ENCODE measurements around the gene KATNAL1.

Gene KATNAL1

GRCh38 chr13:30307194-30307970, at the start of gene KATNAL1:
Gene KATNAL1, minus strand, starts transcription at chr13:30307551. Its CDS starts 23,774 bp downstream, at chr13:30283777.
- DNase-seq (ENCODE audit: low spot score), result peak; percentile 59
- FAIRE-seq, result no peak

- FAIRE-seq (no peak), DNase-seq (ENCODE audit: low spot score) (no peak)
Measured at GRCh38 chr13:30355839-30356238, 48.5 kb upstream of the KATNAL1 start.

GRCh38 chr13:30355384-30355699, 48.0 kb upstream of the KATNAL1 start:
- no peak for DNase-seq (ENCODE audit: low spot score)

DNA sequence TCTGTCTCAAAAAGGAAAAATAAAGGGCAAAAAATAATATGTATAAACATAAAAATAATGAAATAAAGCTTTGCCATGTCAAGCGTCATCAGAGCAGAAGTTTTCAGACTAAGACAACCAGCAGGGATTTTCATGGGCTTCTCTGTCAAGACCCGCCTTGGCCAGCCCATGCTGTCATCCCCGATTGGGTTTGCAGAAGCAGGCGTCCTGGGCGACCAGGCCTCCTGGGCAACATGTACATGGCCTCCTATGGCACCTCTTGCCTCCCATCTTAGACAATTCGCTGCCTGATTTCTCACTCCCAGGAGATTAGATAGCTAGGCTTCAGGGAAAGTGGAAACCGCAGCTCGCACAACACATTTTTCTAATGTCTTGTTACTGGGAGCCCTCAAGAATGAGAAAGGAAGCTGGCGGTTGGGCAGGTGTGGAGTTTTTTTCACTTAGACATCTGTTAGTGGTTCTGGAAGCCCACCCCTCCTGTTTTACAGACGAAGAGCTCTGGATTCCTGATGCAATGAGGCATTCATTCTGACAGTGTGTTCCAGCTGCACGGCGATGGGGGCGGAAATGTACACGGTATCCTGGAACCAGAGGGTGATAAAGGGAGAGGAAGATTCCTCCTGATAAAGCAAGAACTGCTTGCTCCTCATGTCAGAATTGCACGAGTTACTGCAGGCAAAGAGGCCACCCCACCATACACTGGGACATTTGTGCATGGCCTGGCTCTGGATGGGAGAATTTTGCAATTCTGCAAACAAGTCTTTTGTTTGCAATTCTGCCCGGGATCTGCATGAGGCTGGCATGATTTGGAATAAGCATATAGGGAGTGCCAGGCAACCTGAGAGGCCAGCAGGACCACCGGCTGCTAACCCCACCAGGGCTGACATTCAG, 47.4 kb upstream of the KATNAL1 start:
- no peak for FAIRE-seq

More at GRCh38 chr13:30355384-30355699, 48.0 kb upstream of the KATNAL1 start:
- FAIRE-seq, result no peak

GRCh38 chr13:30353471-30354215, 46.3 kb upstream of the KATNAL1 start:
- no peak for FAIRE-seq

More for the DNA sequence above, 47.4 kb upstream of the KATNAL1 start:
- DNase-seq (ENCODE audit: low spot score), result no peak

GRCh38 chr13:30353060-30353459, 45.7 kb upstream of the KATNAL1 start:
- no peak for FAIRE-seq
- DNase-seq (ENCODE audit: low spot score), result no peak

More at GRCh38 chr13:30353471-30354215, 46.3 kb upstream of the KATNAL1 start:
- DNase-seq (ENCODE audit: low spot score), result no peak

GRCh38 chr13:30352121-30352520, 44.8 kb upstream of the KATNAL1 start:
- FAIRE-seq (no peak), DNase-seq (ENCODE audit: low spot score) (no peak)

DNA sequence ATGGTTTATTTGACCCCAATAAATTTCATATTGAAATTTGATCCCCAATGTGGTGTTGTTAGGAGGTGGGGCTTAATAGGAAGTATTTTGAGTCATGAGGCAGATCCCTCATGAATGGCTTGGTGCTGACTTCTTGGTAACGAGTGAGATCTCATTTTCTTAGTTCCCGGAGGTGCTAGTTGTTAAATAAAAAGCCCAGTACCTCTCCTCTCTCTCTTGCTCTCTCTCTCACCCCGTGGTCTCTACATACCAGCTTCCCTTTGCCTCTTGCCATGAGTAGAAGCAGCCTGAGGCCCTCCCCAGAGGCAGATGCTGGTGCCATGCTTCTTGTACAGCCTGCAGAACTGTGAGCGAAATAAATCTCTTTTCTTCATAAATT, 39.4 kb upstream of the KATNAL1 start:
- DNase-seq (ENCODE audit: low spot score) (no peak), FAIRE-seq (no peak)

DNA sequence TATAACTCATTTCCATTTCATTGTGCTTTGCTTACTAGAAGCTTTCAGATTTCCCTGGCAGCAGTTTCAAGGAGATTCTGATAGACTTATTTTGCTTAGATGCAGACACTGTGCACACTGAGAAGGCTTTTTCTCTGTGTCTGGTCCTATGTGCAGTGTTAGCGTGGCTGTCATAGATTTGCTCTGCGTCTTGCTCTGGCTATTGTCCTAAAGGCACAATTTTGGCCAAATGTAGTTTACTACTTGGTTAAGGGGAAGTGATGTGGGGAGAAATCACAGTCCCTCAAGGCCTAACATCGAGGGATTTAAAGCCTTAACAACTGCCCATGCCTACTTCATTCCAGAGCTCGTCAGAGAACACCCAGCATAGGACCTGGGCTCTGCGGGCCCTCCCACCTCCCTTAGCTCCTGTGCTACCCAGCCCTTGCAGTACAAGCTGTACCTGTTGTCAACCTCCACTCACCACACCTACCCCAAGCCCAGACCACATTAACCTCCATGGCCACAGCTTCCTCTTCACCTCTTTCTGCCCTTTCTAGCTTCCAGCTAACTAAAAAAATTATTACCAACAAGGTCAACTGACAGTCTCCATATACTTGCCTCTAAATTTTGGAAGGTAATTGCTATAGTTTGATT, 38.9 kb upstream of the KATNAL1 start:
- DNase-seq (ENCODE audit: low spot score), result no peak
- FAIRE-seq, result no peak

- FAIRE-seq (no peak), DNase-seq (ENCODE audit: low spot score) (no peak)
Measured at GRCh38 chr13:30345426-30346100, 38.2 kb upstream of the KATNAL1 start.

DNA sequence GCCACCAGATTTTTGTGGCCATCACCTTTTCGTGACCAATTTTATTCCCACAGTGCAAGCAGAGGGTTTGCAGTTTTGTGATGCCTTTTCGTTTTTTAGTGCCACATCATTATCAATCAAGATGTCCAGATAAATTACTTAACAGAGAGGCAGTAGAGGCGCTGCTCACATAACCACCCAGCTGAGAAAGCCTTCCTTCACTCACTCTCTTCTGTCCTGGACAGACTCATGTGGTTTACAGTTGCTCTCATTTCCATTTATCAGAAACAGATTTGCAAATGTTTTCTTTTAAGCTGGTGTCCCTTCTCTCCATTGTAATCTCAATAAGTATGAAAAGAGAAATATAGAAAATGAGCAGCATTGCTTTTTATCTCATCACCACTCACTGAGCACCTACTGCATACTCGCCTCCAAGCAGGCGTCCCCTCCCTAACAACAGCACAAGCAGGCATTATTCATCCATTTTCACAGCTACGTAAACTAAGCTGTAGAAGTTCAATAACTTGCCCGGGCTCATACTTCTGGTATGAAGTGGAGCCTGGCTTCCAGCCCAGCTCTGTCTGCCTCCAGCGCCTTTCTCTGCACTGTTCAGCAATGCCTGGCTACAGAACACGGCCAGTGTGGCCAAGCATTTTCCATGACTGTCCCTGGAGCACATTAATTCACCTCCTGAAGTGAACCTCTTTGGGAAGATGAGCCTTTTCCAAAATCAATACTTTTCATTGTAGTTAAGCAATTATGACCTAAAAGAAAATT, 34.6 kb upstream of the KATNAL1 start:
- no peak for FAIRE-seq
- DNase-seq (ENCODE audit: low spot score), result no peak

- DNase-seq (ENCODE audit: low spot score) (no peak), FAIRE-seq (no peak)
Measured at GRCh38 chr13:30340331-30341250, 33.2 kb upstream of the KATNAL1 start.

DNA sequence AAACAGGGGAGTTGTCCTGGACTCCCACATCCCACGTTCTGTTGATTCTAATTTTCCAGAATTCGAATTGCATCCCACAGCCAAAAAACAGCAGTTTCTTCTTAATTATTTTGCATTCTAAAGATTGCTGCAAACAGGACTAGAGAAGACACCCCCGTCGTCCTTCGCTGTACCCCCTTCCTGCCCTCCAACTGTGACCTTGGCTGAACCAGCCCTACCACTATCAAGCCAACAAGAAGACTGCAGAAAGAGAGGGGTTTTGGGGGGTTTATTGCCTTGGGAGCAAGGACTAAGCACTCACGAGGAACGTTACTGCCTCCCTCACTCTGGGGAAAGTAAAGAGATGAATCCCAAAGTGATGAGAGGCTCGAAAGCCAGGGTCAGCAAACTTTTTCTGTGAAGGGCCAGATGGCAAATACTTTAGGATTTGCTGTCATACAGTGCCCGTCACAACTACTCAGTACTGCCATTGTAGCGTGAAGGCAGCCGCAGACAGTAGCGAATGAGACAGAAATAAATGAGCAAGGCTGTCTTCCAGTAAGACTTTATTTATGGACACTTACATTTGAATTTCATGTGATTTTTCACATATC, 32.5 kb upstream of the KATNAL1 start:
- DNase-seq (ENCODE audit: low spot score) (no peak), FAIRE-seq (no peak)

DNA sequence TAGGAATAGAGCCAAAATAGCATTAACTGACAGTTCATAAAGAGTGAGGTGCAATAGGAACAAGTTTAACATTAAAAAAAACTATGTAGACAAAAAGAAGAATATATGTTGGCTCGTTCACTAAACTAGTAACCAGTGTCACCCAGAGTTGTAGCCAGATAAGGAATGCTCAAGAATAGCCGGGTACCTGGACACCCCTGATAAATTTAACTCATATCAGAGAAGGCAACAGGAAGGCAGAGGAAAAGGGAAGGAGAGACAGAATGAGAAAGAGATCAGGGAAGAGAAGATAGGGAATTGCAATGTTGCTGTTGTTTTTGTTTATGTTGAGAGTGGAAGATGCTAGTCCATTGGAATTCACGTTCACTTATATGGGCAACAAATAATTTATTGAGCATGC, 31.6 kb upstream of the KATNAL1 start:
- no peak for DNase-seq (ENCODE audit: low spot score)
- FAIRE-seq, result no peak

DNA sequence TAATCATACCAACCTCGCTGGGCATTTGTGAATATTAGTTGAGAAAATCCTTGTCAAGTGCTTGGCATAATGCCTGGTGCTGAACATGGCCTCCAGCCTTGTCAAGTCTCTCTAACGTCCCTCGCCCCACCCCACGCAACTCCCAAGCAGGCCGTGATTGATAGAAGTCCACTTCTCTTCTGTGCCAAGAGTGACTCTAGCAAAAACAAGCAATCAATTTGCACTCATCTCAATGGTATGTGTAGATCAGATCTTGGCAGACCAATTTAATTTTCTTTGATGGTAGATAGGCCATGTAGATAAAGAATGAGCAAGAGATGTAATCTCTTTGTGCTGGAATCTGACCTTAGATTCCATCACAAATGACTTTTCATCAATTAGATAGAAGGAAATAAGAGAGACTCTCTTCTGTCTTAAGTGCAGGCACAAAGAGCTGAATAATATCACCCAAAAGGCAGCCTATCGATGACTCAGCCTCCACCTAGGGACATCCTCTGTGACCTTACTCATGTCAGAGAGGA, 31.0 kb upstream of the KATNAL1 start:
- no peak for DNase-seq (ENCODE audit: low spot score)
- FAIRE-seq, result no peak

- no peak for FAIRE-seq
Measured at GRCh38 chr13:30337061-30337610, 29.8 kb upstream of the KATNAL1 start.

GRCh38 chr13:30334663-30335386, 27.5 kb upstream of the KATNAL1 start:
- DNase-seq (ENCODE audit: low spot score), result no peak
- FAIRE-seq, result no peak

More at GRCh38 chr13:30337061-30337610, 29.8 kb upstream of the KATNAL1 start:
- no peak for DNase-seq (ENCODE audit: low spot score)

All from RCC 7860 (cell line).